Measurements from ENCODE around the gene BNIP5.

- TF ChIP-seq POLR2A (IDR thresholded peaks at IDR 0.05): no peak
- TF ChIP-seq CTCF (IDR thresholded peaks at IDR 0.05): no peak
- no peak for TF ChIP-seq EP300 (IDR thresholded peaks at IDR 0.05)
These were observed 16.2 kb downstream of the BNIP5 start for GRCh38 chr6:36320475-36320874.

Data from ovary (tissue), 3 donors.